Stomach (tissue), 9 donors: ENCODE measurements around the gene SMYD3. TPM values are rescaled to one million over a fixed set of nuclear protein-coding genes. Genes with fewer than 3 reads are reported as not detected.

Experiments
- DNase-seq, 2 donors: peaks; one replicate each; pipeline versions ENCODE4 v3.0.0 to v3.0.0-alpha.2; 2013 to 2019
- H3K27ac ChIP-seq, 5 donors: fragments of 200-600 bp in 4 of 5; sonication (generic) in 4 of 5; one replicate each; pipeline ENCODE4 v1.5.1; 2013 to 2019; ENCODE audit warnings: mild to moderate bottlenecking in 1 of 5, moderate library complexity in 1 of 5
- H3K27me3 ChIP-seq, 3 donors: fragments of 200-600 bp; sonication (generic); one replicate each; pipeline ENCODE4 v1.5.1; 2017 to 2019; ENCODE audit warnings: mixed run types in 1 of 3
- H3K36me3 ChIP-seq, 4 donors: fragments of 200-600 bp; sonication (generic); 1 replicate in 3 of 4; 2 replicates in 1 of 4; pipeline ENCODE4 v1.5.1; 2016 to 2019
- H3K4me1 ChIP-seq, 4 donors: fragments of 200-600 bp; sonication (generic); one replicate each; pipeline ENCODE4 v1.5.1; 2016 to 2019
- H3K4me3 ChIP-seq, 4 donors: fragments of 200-600 bp; sonication (generic) in 3 of 4; one replicate each; pipeline ENCODE4 v1.5.1; 2016 to 2019; ENCODE audit warnings: mild to moderate bottlenecking in 1 of 4
- H3K9me3 ChIP-seq, 4 donors: fragments of 200-600 bp; sonication (generic); one replicate each; pipeline ENCODE4 v1.5.1; 2016 to 2019
- EP300 ChIP-seq: sonication (generic); formaldehyde crosslinking; IDR thresholded peaks from one replicate; pipeline ENCODE4 v1.6.1; 2017; ENCODE audit warnings: antibody characterized with exemption
- POLR2A ChIP-seq, 4 donors: fragments of 450-650 bp; IDR thresholded peaks; one replicate each; pipeline ENCODE4 v1.6.1; 2016; ENCODE audit warnings: antibody characterized with exemption in 4 of 4, control low read depth in 2 of 4, mild to moderate bottlenecking in 1 of 4, moderate library complexity in 1 of 4
- POLR2AphosphoS5 ChIP-seq, 3 donors: sonication (generic); formaldehyde crosslinking; IDR thresholded peaks; one replicate each; pipeline ENCODE4 v1.6.1; 2016; ENCODE audit warnings: antibody characterized with exemption in 3 of 3
- WGBS, 5 donors: extraction: QIAGEN DNeasy Blood & Tissue Kit in 3 of 5; methylation state at CpG; one replicate each; pipeline versions ENCODE4 v1.1.5 to v1.1.7; 2013 to 2018; 5-methylcytosine and 5-hydroxymethylcytosine counted together
- intact Hi-C: fragments of 100-400 bp; cut with DNase I; formaldehyde crosslinking; loops from one replicate; pipeline ENCODE4 v1.15.1; 2023; ENCODE audit warnings: low total_unique reads
- polyA plus RNA-seq, 3 donors: library from polyadenylated mRNA; stranded (reverse); fragments of 200-250 nt; gene quantifications; one replicate each; pipeline ENCODE4 v1.2.3, GENCODE V29; 2013
- total RNA-seq, 5 donors: library from RNA; depleted of rRNA; stranded (reverse); fragments of >200 nt; gene quantifications; one replicate each; pipeline versions ENCODE4 v1.1.0 to v1.2.3, GENCODE V29; 2014 to 2016
- TF ChIP-seq, protein P1 (sequence below), 7 experiments: fragments of 450-650 bp in 4 of 7; fragments of 200-600 bp in 3 of 7; sonication (generic) in 3 of 7; IDR thresholded peaks; one replicate each; pipeline ENCODE4 v1.5.1; 2016 to 2019; ENCODE audit warnings: antibody characterized with exemption in 7 of 7, control low read depth in 2 of 7, mild to moderate bottlenecking in 1 of 7
- donor health status: healthy with polysubstance abuse.
- donor health status: Bipolar disorder and iron deficiency.
- donor health status: healthy.

Gene SMYD3
- total and polyA plus RNA-seq, 8 donors, result 6.4 to 196 (median 27.8) TPM

DNA sequence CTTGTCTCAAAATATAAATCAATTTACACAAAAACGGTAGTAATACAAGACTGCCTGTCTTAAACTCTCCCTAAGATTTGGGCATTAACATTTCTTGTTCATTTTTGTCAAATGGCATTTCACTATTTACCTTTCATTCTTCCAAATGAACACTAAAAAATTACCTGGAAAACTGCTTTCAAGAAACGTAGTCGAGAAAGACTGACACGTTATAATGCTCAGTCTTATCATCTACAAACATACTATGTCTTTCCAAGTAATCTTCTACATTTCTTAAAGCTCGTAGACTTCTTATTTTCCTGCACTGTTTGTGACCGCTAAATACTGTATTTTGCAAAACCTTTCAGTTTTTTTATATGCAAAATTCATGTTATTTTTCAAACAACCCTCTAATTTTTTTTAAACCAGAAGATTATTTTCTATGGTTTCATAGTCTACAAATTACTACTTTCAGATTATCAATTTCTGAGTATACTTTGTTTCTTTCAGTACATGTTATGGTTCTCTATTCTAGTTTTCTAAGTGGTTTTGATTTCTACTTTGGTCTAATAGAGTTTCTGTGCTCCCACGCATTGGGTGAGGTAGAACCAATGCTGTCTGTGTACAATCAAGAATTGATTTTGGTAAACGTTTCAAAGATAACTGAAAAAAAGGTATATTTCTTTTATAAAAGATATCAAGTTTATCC is 336.4 kb downstream of the SMYD3 start:
- no peak overlapping the region for H3K27ac ChIP-seq
- H3K4me1 ChIP-seq, result no peaks in the 10 kb centered on the region
- TF ChIP-seq POLR2AphosphoS5 (IDR thresholded peaks at IDR 0.05) (no peak), POLR2A (IDR thresholded peaks at IDR 0.05) (no peak), EP300 (no peak)
- TF ChIP-seq, protein P1, sequence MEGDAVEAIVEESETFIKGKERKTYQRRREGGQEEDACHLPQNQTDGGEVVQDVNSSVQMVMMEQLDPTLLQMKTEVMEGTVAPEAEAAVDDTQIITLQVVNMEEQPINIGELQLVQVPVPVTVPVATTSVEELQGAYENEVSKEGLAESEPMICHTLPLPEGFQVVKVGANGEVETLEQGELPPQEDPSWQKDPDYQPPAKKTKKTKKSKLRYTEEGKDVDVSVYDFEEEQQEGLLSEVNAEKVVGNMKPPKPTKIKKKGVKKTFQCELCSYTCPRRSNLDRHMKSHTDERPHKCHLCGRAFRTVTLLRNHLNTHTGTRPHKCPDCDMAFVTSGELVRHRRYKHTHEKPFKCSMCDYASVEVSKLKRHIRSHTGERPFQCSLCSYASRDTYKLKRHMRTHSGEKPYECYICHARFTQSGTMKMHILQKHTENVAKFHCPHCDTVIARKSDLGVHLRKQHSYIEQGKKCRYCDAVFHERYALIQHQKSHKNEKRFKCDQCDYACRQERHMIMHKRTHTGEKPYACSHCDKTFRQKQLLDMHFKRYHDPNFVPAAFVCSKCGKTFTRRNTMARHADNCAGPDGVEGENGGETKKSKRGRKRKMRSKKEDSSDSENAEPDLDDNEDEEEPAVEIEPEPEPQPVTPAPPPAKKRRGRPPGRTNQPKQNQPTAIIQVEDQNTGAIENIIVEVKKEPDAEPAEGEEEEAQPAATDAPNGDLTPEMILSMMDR (IDR thresholded peaks at IDR 0.05), result no peak
- H3K9me3 ChIP-seq, result no peaks in the 10 kb centered on the region
- 83 to 90% (median 86%) methylated on average over 8 of the region's 8 CpGs for WGBS, 5 donors
- H3K27me3 ChIP-seq, result no peaks in the 10 kb centered on the region
- no peak overlapping the region for H3K4me3 ChIP-seq
- intact Hi-C loops, result no loop called here
- no peaks in the 10 kb centered on the region for H3K36me3 ChIP-seq
- DNase-seq, result no peak

GRCh38 chr1:246169486-246169885 is 337.6 kb downstream of the SMYD3 start:
- no peak for TF ChIP-seq EP300
- TF ChIP-seq, protein P1 (IDR thresholded peaks at IDR 0.05), result no peak
- TF ChIP-seq POLR2AphosphoS5 (IDR thresholded peaks at IDR 0.05), result no peak
- no peak for TF ChIP-seq POLR2A (IDR thresholded peaks at IDR 0.05)
- H3K9me3 ChIP-seq, result no peaks in the 10 kb centered on the region
- intact Hi-C loops, result no loop called here

GRCh38 chr1:246169019-246169418 is 338.1 kb downstream of the SMYD3 start:
- Histone ChIP-seq H3K4me3 (no peak overlapping the region), H3K9me3 (no peaks in the 10 kb centered on the region), H3K4me1 (no peaks in the 10 kb centered on the region), H3K27me3 (no peaks in the 10 kb centered on the region), H3K27ac (no peak overlapping the region), H3K36me3 (no peaks in the 10 kb centered on the region)
- no peak for DNase-seq
- intact Hi-C loops, result no loop called here
- 63 to 80% (median 70%) methylated on average over 5 of the region's 5 CpGs for WGBS, 5 donors
- TF ChIP-seq EP300, result no peak
- no peak for TF ChIP-seq POLR2A (IDR thresholded peaks at IDR 0.05)
- TF ChIP-seq, protein P1 (IDR thresholded peaks at IDR 0.05), result no peak
- no peak for TF ChIP-seq POLR2AphosphoS5 (IDR thresholded peaks at IDR 0.05)

More at GRCh38 chr1:246169486-246169885, 337.6 kb downstream of the SMYD3 start:
- Histone ChIP-seq H3K36me3 (no peaks in the 10 kb centered on the region), H3K27ac (no peak overlapping the region), H3K27me3 (no peaks in the 10 kb centered on the region), H3K4me1 (no peaks in the 10 kb centered on the region), H3K4me3 (no peak overlapping the region)
- no peak for DNase-seq
- 95 to 96% (median 95%) methylated on average over 8 of the region's 8 CpGs for WGBS, 5 donors

DNA sequence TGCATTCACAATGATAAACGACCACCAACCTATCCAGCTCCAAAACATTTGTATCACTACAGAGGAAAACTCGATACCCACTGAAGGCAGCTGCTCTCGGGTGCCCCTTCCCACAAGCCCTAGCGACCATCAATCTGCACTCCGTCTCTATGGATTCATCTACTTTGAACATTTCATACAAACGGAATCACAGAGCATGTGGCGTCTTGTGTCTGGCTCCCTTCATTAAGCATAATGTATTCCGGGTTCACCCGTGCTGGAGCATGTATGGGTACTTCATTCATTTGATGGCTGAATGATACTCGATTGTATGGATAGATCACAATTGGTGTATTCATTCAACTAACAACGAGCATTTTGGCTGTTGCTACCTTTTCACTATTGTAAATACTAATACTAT is 340.2 kb downstream of the SMYD3 start:
- DNase-seq, result no peak
- 85 to 93% (median 89%) methylated on average over 11 of the region's 11 CpGs for WGBS, 5 donors

More for the DNA sequence above, 340.2 kb downstream of the SMYD3 start:
- no peaks in the 10 kb centered on the region for H3K27me3 ChIP-seq
- H3K9me3 ChIP-seq, result no peaks in the 10 kb centered on the region
- H3K4me1 ChIP-seq, result peaks cover 0 to 4% (median 0%) of the 10 kb centered on the region in 4 donors
- TF ChIP-seq POLR2AphosphoS5 (IDR thresholded peaks at IDR 0.05), result no peak
- TF ChIP-seq POLR2A (IDR thresholded peaks at IDR 0.05), result no peak
- intact Hi-C loops, result no loop called here
- H3K36me3 ChIP-seq, result no peaks in the 10 kb centered on the region
- no peak overlapping the region for H3K4me3 ChIP-seq
- H3K27ac ChIP-seq, result no peak overlapping the region
